ENCODE measurements around the gene CAMKK1. TPM values are rescaled to one million over a fixed set of nuclear protein-coding genes. Genes with fewer than 3 reads are reported as not detected.

Gene CAMKK1
- total and polyA plus RNA-seq, 2 experiments from 2014 or later = 4.3 to 7.1 TPM

GRCh38 chr17:3915581-3915994 lies 22.7 kb upstream of the CAMKK1 start:
- Histone ChIP-seq H2AFZ (no peak overlapping the region), H3F3A (replicated peaks; ENCODE audit: low read depth) (no peaks in the 10 kb centered on the region), H3K79me2 (replicated peaks; ENCODE audit: insufficient read depth) (no peaks in the 10 kb centered on the region), H3K9me2 (ENCODE audit: insufficient read depth) (no peaks in the 10 kb centered on the region), H3K4me2 (no peak overlapping the region), H3K4me3 (no peak overlapping the region), H3K36me3 (ENCODE audit: insufficient read depth) (no peaks in the 10 kb centered on the region), H4K20me1 (replicated peaks; ENCODE audit: insufficient read depth) (no peaks in the 10 kb centered on the region), H3K27ac (ENCODE audit: low read depth) (no peak overlapping the region), H3K27me3 (ENCODE audit: insufficient read depth) (no peaks in the 10 kb centered on the region), H3K4me1 (ENCODE audit: insufficient read depth) (no peaks in the 10 kb centered on the region; the same call in 1 of the 2 replicates)
- Mint-ChIP-seq H3K4me1 (peaks cover 5% of the 10 kb centered on the region; the same call in 1 of the 3 replicates), H3K27me3 (ENCODE audit: insufficient read depth, low read depth, poor library complexity) (peaks cover 7% of the 10 kb centered on the region), H3K27ac (no peak overlapping the region), H3K4me3 (no peak overlapping the region), H3K9me3 (no peaks in the 10 kb centered on the region), H3K36me3 (ENCODE audit: low read depth) (no peaks in the 10 kb centered on the region)
- ATAC-seq = no peak
- no peak for DNase-seq (ENCODE audit: low spot score)
- TF ChIP-seq EZH2 (IDR thresholded peaks at IDR 0.05; ENCODE audit: low read depth, unreplicated experiment) (no peak), ZNF331 (CRISPR knock-in tag; IDR thresholded peaks at IDR 0.05; ENCODE audit: low read depth) (no peak), POLR2AphosphoS5 (IDR thresholded peaks at IDR 0.05; ENCODE audit: low read depth) (no peak), ETS1 (IDR thresholded peaks at IDR 0.05) (no peak), REST (IDR thresholded peaks at IDR 0.05; ENCODE audit: unreplicated experiment) (no peak), CTCF (conservative IDR thresholded peaks at IDR 0.05; ENCODE audit: low read depth in 2 of 2) (no peak), STAT1 (IDR thresholded peaks at IDR 0.05; ENCODE audit: unreplicated experiment) (no peak), ZNF114 (CRISPR knock-in tag; IDR thresholded peaks at IDR 0.05) (no peak), JUNB (IDR thresholded peaks at IDR 0.05; ENCODE audit: unreplicated experiment) (no peak), NANOG (IDR thresholded peaks at IDR 0.05; ENCODE audit: borderline replicate concordance) (no peak), CREB1 (CRISPR knock-in tag; IDR thresholded peaks at IDR 0.05; ENCODE audit: low read depth) (no peak), EZH2phosphoT487 (IDR thresholded peaks at IDR 0.05; ENCODE audit: unreplicated experiment) (no peak), ZNF462 (CRISPR knock-in tag; IDR thresholded peaks at IDR 0.05) (no peak)

All from GM23338 (cell line).